ENCODE measurements around the gene SULT1A3.
A peak's percentile ranks its signal among the peaks of the same experiment; 100 is the strongest.
"Not testable (repeated sequence)": the region's sequence is repeated elsewhere in the genome, so short reads cannot be mapped to it uniquely, and the experiment has no call there.

The SULT1A3 gene
- total RNA-seq: 0 to 0.37 (median 0.19) reads per million in 4 experiments

GRCh38 chr16:30199049-30199448 lies at the start of gene SULT1A3:
TSS of gene SULT1A3 (plus strand) at chr16:30199255. CDS start at chr16:30200729, 1,474 bp downstream.
- DNase-seq: not testable (repeated sequence)

GRCh38 chr16:30151091-30151490 lies 48.0 kb upstream of the SULT1A3 start:
- DNase-seq: no peak

- no peak for DNase-seq
These were observed 46.5 kb upstream of the SULT1A3 start for GRCh38 chr16:30152517-30152916.

- DNase-seq: no peak
These were observed 43.9 kb upstream of the SULT1A3 start for GRCh38 chr16:30155188-30155587.

- DNase-seq: no peak
These were observed 41.8 kb upstream of the SULT1A3 start for GRCh38 chr16:30157214-30157613.

- DNase-seq: no peak
These were observed 35.5 kb upstream of the SULT1A3 start for GRCh38 chr16:30163538-30163937.

- no peak for DNase-seq
These were observed 32.7 kb upstream of the SULT1A3 start for GRCh38 chr16:30166202-30166902.

GRCh38 chr16:30168746-30169145 lies 30.3 kb upstream of the SULT1A3 start:
- not testable (repeated sequence) for DNase-seq

GRCh38 chr16:30169416-30169815 lies 29.6 kb upstream of the SULT1A3 start:
- not testable (repeated sequence) for DNase-seq

- DNase-seq: not testable (repeated sequence)
These were observed 28.9 kb upstream of the SULT1A3 start for GRCh38 chr16:30170145-30170544.

- DNase-seq: no peak
These were observed 26.0 kb upstream of the SULT1A3 start for GRCh38 chr16:30173054-30173453.

GRCh38 chr16:30176876-30177275 lies 22.2 kb upstream of the SULT1A3 start:
- not testable (repeated sequence) for DNase-seq

GRCh38 chr16:30179195-30179594 lies 19.9 kb upstream of the SULT1A3 start:
- DNase-seq: no peak

GRCh38 chr16:30179931-30180330 lies 19.1 kb upstream of the SULT1A3 start:
- DNase-seq: no peak

GRCh38 chr16:30180741-30181140 lies 18.3 kb upstream of the SULT1A3 start:
- DNase-seq: no peak

GRCh38 chr16:30183233-30184095 lies 15.6 kb upstream of the SULT1A3 start, which contains the start of gene CORO1A:
TSS of gene CORO1A (plus strand) at chr16:30183602. CDS start at chr16:30185210, 1,608 bp downstream.
- DNase-seq: peak; percentile 70

GRCh38 chr16:30184096-30184890 lies 14.8 kb upstream of the SULT1A3 start:
- peak; percentile 55 for DNase-seq

GRCh38 chr16:30184891-30185682 lies 14.0 kb upstream of the SULT1A3 start:
- DNase-seq: no peak

GRCh38 chr16:30185683-30186421 lies 13.2 kb upstream of the SULT1A3 start:
- peak; percentile 56 for DNase-seq

- DNase-seq: no peak
These were observed 12.6 kb upstream of the SULT1A3 start for GRCh38 chr16:30186444-30186781.

Measured in effector CD8-positive, alpha-beta T cell (primary cell).